Measurements from ENCODE around the gene SEC22C. TPM values are rescaled to one million over a fixed set of nuclear protein-coding genes. Genes with fewer than 3 reads are reported as not detected.
A peak's percentile ranks its signal among the peaks of the same experiment; 100 is the strongest.

The SEC22C gene
- total RNA-seq, 1 donor from 2014 or later, result 59.5 TPM

DNA sequence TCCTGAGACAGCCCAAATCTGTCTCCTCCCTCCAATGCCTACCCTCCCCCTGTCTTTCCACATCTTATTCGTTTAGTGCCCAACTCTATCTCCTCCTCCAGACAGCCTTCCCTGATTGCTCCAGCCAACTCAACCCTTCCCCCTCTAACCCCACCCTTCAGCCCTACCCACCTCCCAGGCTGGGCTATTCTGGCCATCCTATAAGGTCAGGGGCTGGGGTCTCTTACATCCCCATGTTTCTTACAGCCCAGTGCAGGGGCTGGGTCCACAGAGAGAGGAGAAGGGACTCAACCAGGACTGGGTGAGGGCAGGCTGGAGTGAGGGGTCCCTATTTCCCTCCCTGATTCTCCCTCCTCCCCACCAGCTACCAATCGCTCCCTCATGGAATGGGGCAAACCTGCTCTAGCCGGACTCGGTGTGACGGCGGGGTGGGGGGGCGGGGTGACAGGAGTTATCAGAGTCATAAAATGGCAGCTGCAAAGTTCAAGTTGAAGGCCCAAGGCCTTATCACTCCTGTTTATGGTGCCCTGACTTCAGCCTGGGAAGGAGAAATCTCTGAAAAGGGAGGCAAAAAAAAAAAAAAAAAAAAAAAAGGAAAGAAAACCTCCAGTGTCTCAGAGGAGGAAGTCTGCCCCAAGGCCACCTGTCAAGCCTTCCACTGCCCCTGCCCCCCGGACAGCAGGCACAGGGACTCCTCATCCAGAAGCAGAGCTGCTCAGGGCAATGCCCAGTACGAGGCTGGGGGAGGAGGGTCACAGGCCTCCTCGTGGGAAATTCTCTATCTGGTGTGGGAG is 77.2 kb downstream of the SEC22C start:
- no peak for ATAC-seq
- DNase-seq (ENCODE audit: low spot score), result peak; percentile 38
- intact Hi-C loops (cut with DNase I), result no loop called here

DNA sequence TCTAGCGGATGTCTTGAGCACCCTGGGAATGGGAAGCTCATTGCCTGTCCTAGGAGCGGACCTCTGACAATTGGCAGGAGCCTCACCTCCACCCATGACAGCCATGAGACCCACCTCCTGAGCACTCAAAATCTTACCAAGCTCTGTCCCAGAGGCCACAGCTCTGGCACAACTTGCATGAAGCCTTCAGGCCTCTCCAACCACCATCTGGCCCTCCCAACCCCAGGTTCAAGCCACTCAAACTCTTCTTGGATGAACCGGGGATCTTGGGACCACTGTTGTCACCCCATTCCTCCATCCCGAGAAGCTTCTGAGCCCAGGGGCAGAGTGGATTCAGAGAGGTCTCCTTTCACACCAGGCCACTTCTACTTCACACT is 77.8 kb downstream of the SEC22C start:
- ATAC-seq (no peak), DNase-seq (ENCODE audit: low spot score) (peak; percentile 26)
- intact Hi-C loops (cut with DNase I), result no loop called here

DNA sequence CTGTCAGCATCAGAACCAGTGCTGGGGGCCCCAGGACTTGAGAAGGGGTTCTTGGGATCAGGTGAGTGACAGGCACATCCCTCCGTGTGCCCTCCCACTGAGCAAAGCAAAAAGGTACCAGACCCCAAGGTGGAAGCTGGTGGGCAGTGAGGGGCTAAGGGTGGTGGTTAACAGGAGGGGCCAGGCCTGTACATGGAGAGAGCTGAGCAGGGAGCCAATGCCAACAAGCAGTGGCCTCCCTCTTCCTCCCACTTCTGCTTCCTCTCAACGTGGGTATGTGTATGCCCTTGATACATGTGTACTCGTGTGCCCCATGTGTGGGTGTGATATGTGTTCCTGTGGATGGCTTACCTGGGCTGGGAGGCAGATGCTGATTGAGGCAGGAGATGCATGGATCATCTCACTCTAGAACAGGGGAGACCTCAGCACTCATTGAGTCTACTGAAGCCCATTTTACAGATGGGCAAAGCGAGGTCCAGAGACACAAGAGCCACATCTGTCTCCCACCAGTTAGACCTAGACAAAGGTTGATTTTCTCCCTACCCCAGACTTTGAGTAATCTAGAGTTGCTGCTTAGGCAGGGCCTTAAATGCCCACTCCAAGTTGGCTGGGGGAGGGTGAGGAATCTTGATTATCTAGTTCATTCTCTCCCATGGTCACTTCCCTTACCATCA is 78.4 kb downstream of the SEC22C start:
- peak; percentile 41 for DNase-seq (ENCODE audit: low spot score)
- intact Hi-C loops (cut with DNase I), result no loop called here
- no peak for ATAC-seq

DNA sequence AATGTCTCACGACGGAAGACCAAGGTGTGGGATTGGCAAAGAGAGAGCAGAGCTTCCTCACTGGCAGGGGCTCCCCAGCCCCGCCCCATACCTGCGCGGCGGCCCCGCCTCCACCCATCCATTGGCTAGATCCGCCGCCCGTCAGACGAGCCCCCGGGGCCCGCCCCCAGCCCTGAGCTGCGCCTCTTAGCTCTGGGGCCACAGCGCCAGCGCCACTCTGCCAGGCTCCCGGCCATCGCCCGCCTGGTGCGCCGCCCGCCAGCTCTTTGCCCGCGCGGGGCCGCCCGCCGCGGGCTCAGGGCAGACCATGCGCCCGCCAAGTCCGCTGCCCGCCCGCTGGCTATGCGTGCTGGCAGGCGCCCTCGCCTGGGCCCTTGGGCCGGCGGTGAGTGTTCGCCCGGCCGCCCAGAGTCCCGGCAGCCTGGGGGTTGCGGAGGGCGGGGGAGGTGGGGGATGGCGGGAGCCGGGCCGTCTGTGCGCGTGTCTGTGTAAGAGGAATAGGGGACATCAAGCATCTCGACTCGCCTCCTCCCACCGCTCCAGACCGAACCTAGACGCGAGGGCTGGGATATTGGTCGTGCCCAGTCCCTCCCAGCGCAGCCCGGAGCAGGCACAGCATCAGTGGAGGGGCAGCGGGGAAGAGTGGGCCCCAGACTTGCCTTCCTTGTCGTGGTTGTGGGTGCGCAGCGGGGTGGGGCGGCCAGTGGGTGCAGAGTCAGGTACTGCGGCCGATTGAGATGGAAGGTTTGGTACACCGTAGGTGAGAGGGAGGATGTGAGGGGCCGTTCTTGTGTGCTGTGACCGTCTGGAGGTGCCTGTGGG is 79.1 kb downstream of the SEC22C start, which contains the start of gene VIPR1:
Gene VIPR1, plus strand, starts transcription at position 215 of the 822 bp plus-strand sequence. Its CDS starts 93 bp downstream, at position 308.
- DNase-seq (ENCODE audit: low spot score) (peak; percentile 77), ATAC-seq (peak; percentile 83)
- intact Hi-C loops (cut with DNase I), result no loop called here

DNA sequence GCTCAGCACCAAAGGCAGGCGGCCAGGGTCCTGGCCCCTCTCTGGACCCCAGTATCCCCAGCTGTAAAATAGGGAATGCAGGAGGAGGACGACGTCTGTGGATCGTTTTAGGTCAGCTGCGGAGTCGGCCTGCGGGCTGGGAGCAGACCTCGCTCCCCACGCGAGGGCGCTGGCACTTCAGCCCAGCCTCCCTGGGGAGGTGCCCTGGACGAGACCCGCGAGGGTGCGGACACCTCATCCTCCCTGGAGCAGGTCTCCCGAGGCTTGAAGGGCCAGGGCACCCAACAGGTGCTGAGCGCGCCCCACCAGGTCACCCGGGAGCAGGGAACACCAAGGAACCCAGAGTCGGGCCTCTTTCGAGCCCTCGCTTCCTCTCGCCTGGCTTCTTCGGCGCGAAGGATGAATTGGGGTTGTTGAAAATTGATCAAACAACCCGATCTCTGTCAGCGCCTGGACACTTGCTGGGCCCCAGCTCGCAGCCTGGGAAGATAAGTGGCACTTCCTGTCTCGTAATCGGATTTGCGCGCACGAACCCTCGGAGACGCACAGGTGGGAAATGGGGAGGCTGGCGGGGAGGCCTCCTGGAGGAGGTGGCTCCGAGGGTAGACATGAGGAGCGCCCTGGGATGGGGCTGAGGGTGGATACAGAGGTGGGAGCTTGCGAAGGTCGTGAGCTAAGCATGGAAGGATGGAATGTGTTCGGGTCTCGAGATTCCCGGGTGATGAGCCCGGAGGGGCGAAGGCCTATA is 79.9 kb downstream of the SEC22C start:
- ATAC-seq (peak; percentile 73), DNase-seq (ENCODE audit: low spot score) (peak; percentile 67)
- intact Hi-C loops (cut with DNase I), result no loop called here

DNA sequence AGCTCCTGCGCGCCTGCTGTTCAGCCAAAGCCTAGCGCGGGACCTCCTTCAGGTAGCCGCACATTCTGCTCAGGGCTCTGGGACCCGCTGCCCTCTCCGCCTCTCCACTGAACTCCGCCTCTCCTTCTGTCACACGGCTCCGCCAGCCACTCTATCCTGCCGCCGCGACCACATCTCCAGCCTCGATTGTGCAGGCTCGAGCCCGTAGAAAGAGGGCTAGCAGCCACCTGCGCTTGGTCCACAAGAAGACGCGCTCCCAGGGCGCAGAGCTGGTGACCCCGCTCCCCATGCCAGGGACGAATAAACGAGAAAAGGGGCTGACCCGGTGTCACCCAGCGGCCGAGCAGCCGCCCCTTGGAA is 80.5 kb downstream of the SEC22C start:
- DNase-seq (ENCODE audit: low spot score) (peak; percentile 56), ATAC-seq (no peak)
- intact Hi-C loops (cut with DNase I), result no loop called here

DNA sequence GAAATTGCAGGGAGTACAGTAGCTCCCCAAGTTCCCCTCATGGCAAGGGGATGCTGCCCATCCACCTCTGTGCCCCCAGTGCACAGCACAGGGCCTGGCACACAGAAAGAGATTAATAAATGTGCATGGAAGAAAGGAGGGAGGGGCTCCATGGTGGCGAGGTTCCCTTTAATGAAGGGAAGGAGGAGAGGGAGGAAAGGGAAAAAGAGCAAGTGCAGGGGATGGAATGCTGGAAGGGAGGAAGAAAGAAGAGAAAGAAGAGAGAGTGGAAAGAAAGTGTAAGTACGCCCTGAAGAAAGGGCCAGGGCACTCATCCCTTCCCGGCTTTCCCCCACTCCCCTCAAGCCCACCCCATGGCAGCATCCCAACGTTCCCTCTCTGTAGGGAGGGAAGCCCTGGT is 80.9 kb downstream of the SEC22C start:
- ATAC-seq (no peak), DNase-seq (ENCODE audit: low spot score) (peak; percentile 30)
- intact Hi-C loops (cut with DNase I), result no loop called here

DNA sequence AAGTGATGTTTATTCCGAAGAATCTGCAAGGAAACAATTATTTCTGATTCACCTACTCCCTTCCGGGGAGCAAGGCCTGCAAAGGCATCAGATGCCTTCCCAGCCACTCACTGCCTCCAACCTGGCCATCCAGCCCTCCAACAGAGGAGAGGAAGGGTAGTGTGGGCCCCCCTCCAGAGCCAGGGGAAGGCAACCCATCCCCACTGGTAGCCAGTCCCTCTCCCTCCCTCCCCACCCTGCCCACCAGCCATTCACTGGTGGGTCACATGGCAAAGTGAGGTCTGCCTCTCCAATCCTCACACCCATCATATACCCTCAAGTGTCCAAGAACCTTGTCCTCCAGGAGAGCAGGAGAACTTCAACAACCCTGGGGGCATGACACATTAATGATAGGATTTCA is 81.7 kb downstream of the SEC22C start:
- intact Hi-C loops (cut with DNase I), result no loop called here
- peak; percentile 9 for DNase-seq (ENCODE audit: low spot score)
- no peak for ATAC-seq

DNA sequence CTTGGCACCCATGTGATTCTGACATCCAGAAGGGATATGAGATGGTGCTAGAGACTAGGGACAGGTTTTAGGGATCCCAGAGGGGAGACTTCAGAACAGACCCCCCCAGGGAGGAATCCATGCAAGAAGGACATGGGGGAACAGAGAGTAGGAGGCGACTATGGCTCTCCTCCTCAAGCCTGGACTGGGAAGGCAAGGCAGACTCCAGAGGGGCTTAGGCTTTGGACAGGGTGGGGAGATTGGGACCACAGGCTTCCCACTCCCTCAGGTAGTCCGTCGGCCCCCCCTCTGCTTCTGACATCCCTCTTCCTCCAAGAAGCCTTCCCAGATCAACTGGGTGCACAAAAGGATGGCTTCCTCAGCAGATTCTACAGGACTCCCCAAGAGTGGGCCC is 82.3 kb downstream of the SEC22C start:
- intact Hi-C loops (cut with DNase I), result no loop called here
- peak; percentile 30 for DNase-seq (ENCODE audit: low spot score)
- no peak for ATAC-seq

DNA sequence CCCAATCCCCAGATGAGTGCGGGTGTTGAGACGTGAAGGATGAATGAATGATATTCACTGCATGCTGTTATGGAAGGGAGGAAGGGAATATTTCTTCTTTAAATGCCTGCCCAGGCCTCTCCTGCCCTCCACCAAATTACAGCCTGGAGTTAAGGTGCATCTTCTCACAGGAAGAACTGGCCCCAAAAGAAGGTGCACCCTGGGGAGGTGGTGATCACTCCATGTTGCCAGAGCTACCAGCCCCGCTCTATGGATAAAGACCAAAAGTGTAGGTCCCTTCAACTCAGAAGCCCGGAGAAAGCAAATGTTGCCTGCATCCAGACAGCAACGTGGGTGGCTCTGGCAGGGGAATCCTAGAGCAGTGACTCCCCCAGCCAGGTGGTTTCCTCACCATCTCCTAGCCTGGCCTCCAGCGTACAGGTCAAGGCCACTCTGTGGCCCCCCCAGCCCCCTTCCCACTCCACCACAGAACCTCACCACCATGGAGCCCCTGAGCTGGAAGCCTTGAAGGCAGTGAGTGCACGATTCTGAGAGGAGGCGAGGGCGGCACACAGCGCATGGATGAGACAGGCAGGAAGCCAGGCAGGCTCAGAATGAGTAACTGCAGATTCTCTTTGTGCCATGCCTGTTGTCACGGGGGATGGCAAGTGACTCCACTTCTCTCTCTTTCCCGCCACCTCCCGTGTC is 82.8 kb downstream of the SEC22C start:
- intact Hi-C loops (cut with DNase I), result no loop called here
- DNase-seq (ENCODE audit: low spot score), result peak; percentile 42
- ATAC-seq, result no peak

DNA sequence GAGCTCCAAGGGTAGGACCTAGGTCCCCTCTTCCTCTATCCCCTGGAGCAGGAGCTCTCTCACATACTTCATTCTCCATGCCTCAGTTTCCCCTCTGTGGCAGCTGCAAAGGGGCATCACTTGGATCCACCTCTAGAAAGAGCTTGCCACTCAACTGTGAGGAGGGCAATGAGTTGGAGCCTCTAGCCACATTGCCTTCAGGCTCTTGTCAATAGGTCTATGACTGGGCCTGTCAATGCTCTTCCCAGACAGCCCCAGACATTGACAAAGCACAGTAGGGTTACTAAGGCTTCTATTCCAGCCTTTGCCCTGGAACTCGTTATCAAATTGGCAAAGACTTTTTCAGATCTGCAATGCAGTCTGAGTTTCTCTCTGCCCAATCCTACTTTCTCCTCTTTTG is 83.7 kb downstream of the SEC22C start:
- no peak for ATAC-seq
- DNase-seq (ENCODE audit: low spot score), result no peak
- intact Hi-C loops (cut with DNase I), result no loop called here

Other genes starting within 250 kb of the SEC22C start
- gene LYZL4, start 171.4 kb downstream of the SEC22C start, total RNA-seq, result not detected
- gene VIPR1, start 79.3 kb downstream of the SEC22C start, total RNA-seq, result 5.8 TPM
- 16.0 TPM for gene SS18L2, start 8.9 kb upstream of the SEC22C start, total RNA-seq
- gene NKTR, start 18.7 kb upstream of the SEC22C start, total RNA-seq, result 149 TPM
- 48.9 TPM for gene ZBTB47, start 71.7 kb upstream of the SEC22C start, total RNA-seq
- 0.13 TPM for gene KLHL40, start 103.6 kb upstream of the SEC22C start, total RNA-seq
- gene HHATL, start 120.8 kb upstream of the SEC22C start, total RNA-seq, result not detected
- gene CCDC13, start 191.3 kb upstream of the SEC22C start, total RNA-seq, result 3.1 TPM
- gene HIGD1A, start 222.5 kb upstream of the SEC22C start, total RNA-seq, result 71.4 TPM
- 19.0 TPM for gene ACKR2, start 227.5 kb upstream of the SEC22C start, total RNA-seq